Kidney (tissue), 14 donors: ENCODE measurements around the gene PRUNE2. TPM values are rescaled to one million over a fixed set of nuclear protein-coding genes. Genes with fewer than 3 reads are reported as not detected.

Source experiments
- DNase-seq, 5 donors: peaks; one replicate each; pipeline ENCODE4 v3.0.0-alpha.2; 2013 to 2020
- FAIRE-seq: peaks from 2 replicates; lab custom pipeline; 2012; peaks lifted over from hg19 to GRCh38; lab: Jason Lieb, UNC
- H3K27ac ChIP-seq, 2 donors: one replicate each; pipeline ENCODE4 v1.7.0; 2013; ENCODE audit warnings: low read depth in 2 of 2, low read length in 2 of 2, inconsistent platforms in 1 of 2
- H3K27me3 ChIP-seq: one replicate; pipeline ENCODE4 v1.7.1; 2013; ENCODE audit warnings: low read length, inconsistent platforms; ENCODE audit not compliant: control insufficient read depth, insufficient read depth
- H3K36me3 ChIP-seq, 3 donors: one replicate each; pipeline versions ENCODE4 v1.7.0 to v1.7.1; 2013; ENCODE audit warnings: low read length in 3 of 3, control low read depth in 1 of 3, inconsistent platforms in 1 of 3; ENCODE audit not compliant: insufficient read depth in 3 of 3, control insufficient read depth in 2 of 3
- H3K4me1 ChIP-seq, 3 donors: one replicate each; pipeline versions ENCODE4 v1.7.0 to v1.7.1; 2013; ENCODE audit warnings: low read length in 3 of 3, inconsistent platforms in 1 of 3, low read depth in 1 of 3; ENCODE audit not compliant: control insufficient read depth in 2 of 3, insufficient read depth in 2 of 3
- H3K4me3 ChIP-seq, 3 donors: one replicate each; pipeline versions ENCODE4 v1.7.0 to v1.8.1; 2013; ENCODE audit warnings: low read length in 3 of 3, control low read depth in 1 of 3, inconsistent platforms in 1 of 3
- H3K9ac ChIP-seq, 3 donors: one replicate each; pipeline versions ENCODE4 v1.7.0 to v1.7.1; 2013; ENCODE audit warnings: low read length in 3 of 3, control low read depth in 1 of 3, inconsistent platforms in 1 of 3
- H3K9me3 ChIP-seq, 3 donors: one replicate each; pipeline versions ENCODE4 v1.7.0 to v1.7.1; 2013; ENCODE audit warnings: low read length in 3 of 3, control low read depth in 1 of 3, inconsistent platforms in 1 of 3; ENCODE audit not compliant: control insufficient read depth in 2 of 3, insufficient read depth in 1 of 3
- intact Hi-C: fragments of 100-400 bp; cut with DNase I; formaldehyde crosslinking; loops from one replicate; pipeline ENCODE4 v1.11.1; 2022
- polyA plus RNA-seq: library from polyadenylated mRNA; stranded (reverse); fragments of 350-450 nt; fragmentation: Illumina TruSeq; extraction: RNeasy Lipid Tissue Mini Kit (QIAGEN cat#74804); gene quantifications from one replicate; pipeline ENCODE4 v1.2.3, GENCODE V29; 2014; ENCODE audit warnings: low read depth, low replicate concordance; ENCODE audit not compliant: insufficient read depth
- total RNA-seq: library from RNA; stranded (reverse); fragmentation: NEBNext Ultra II Directional; extraction: Animal tissue kit (Norgen Biotek cat#: 25700); gene quantifications from one replicate; pipeline ENCODE4 v1.2.1, GENCODE V29; 2021
- TF ChIP-seq, protein P1 (sequence below): IDR thresholded peaks from 3 replicates; pipeline ENCODE4 v1.5.1; 2012; ENCODE audit warnings: mild to moderate bottlenecking, moderate library complexity, borderline replicate concordance; ENCODE audit not compliant: insufficient read depth; ENCODE audit errors: extremely low read depth
- donor health status: control.
- donor health status: control.
- donor health status: control.
- donor health status: control.
- donor health status: control.
- donor health status: DM: yes; HTN: yes; CAD: no.
- donor health status: Normal renal cell carcinoma (clear cell type).

PRUNE2 gene
- total and polyA plus RNA-seq, 2 donors from 2014 or later, result 12.6 to 65.1 TPM

- Histone ChIP-seq H3K36me3 (no peaks in the 10 kb centered on the region), H3K4me3 (no peak overlapping the region), H3K27me3 (no peaks in the 10 kb centered on the region), H3K9me3 (no peaks in the 10 kb centered on the region), H3K27ac (no peak overlapping the region), H3K4me1 (no peaks in the 10 kb centered on the region), H3K9ac (no peak overlapping the region)
- DNase-seq, result no peak
- TF ChIP-seq, protein P1, sequence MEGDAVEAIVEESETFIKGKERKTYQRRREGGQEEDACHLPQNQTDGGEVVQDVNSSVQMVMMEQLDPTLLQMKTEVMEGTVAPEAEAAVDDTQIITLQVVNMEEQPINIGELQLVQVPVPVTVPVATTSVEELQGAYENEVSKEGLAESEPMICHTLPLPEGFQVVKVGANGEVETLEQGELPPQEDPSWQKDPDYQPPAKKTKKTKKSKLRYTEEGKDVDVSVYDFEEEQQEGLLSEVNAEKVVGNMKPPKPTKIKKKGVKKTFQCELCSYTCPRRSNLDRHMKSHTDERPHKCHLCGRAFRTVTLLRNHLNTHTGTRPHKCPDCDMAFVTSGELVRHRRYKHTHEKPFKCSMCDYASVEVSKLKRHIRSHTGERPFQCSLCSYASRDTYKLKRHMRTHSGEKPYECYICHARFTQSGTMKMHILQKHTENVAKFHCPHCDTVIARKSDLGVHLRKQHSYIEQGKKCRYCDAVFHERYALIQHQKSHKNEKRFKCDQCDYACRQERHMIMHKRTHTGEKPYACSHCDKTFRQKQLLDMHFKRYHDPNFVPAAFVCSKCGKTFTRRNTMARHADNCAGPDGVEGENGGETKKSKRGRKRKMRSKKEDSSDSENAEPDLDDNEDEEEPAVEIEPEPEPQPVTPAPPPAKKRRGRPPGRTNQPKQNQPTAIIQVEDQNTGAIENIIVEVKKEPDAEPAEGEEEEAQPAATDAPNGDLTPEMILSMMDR, result no peak
- intact Hi-C loops, result no loop called here
- FAIRE-seq, result no peak
These were observed 296.5 kb downstream of the PRUNE2 start for GRCh38 chr9:76609285-76610010.

DNA sequence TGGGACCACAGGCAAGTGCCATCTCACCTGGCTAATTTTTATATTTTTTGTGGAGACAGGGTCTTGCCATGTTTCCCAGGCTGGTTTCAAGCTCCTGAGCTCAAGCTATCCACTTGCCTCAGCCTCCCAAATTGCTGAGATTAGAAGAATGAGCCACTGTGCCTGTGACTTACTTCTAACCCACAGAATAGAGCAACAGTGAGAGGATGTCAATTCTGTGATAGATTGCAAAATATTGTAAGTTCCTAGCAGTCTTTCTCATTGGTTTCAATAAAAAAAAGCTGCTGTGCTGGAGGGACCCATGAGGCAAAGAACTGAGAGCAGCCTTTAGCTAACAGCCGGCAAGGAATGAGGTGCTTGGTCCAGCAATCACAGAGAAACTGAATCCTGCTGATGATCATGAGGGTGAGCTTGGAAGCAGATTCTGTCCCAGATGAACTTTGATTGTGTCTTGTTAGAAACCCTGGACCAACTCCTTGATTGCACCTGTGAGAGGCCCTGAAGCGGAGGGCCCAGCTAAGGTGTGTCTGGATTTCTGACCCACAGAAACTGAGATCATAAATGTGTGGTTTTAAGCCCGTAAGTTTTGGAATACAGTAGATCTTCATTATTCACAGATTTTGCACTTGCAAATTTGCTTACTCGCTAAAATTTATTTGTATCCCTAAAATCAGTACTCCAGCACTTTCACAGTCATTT, 297.2 kb downstream of the PRUNE2 start:
- no peaks in the 10 kb centered on the region for H3K9me3 ChIP-seq
- H3K27ac ChIP-seq, result no peak overlapping the region
- H3K9ac ChIP-seq, result no peak overlapping the region
- no peaks in the 10 kb centered on the region for H3K4me1 ChIP-seq
- no peak for DNase-seq
- H3K36me3 ChIP-seq, result no peaks in the 10 kb centered on the region
- FAIRE-seq, result no peak
- H3K27me3 ChIP-seq, result no peaks in the 10 kb centered on the region
- intact Hi-C loops, result no loop called here
- H3K4me3 ChIP-seq, result no peak overlapping the region
- TF ChIP-seq, protein P1, result no peak

GRCh38 chr9:76607730-76608436, 298.0 kb downstream of the PRUNE2 start:
- no peak overlapping the region for H3K4me3 ChIP-seq
- no peaks in the 10 kb centered on the region for H3K4me1 ChIP-seq
- no peaks in the 10 kb centered on the region for H3K9me3 ChIP-seq
- DNase-seq (no peak), FAIRE-seq (no peak)
- TF ChIP-seq, protein P1, result no peak
- no peak overlapping the region for H3K9ac ChIP-seq
- H3K27ac ChIP-seq, result no peak overlapping the region
- H3K36me3 ChIP-seq, result no peaks in the 10 kb centered on the region
- intact Hi-C loops, result no loop called here
- no peaks in the 10 kb centered on the region for H3K27me3 ChIP-seq
